Parathyroid adenoma (tissue), 2 donors: ENCODE measurements around the gene P2RX6.
A peak's percentile ranks its signal among the peaks of the same experiment; 100 is the strongest.

Experiments used
- H2AFZ ChIP-seq: fragments of 300-600 bp; sonication (generic); one replicate; pipeline ENCODE4 v1.7.0; 2017; ENCODE audit warnings: antibody characterized with exemption, mild to moderate bottlenecking
- H3K27ac ChIP-seq: fragments of 300-600 bp; sonication (generic); one replicate; pipeline ENCODE4 v1.7.0; 2017
- H3K27me3 ChIP-seq: fragments of 300-600 bp; sonication (generic); one replicate; pipeline ENCODE4 v1.7.0; 2017; ENCODE audit warnings: low read length; ENCODE audit not compliant: control insufficient read depth, insufficient read depth
- H3K36me3 ChIP-seq: fragments of 300-600 bp; sonication (generic); one replicate; pipeline ENCODE4 v1.7.0; 2017; ENCODE audit warnings: low read length; ENCODE audit not compliant: control insufficient read depth, insufficient read depth
- H3K4me1 ChIP-seq: fragments of 300-600 bp; sonication (generic); one replicate; pipeline ENCODE4 v1.7.0; 2017; ENCODE audit warnings: control low read depth
- H3K4me2 ChIP-seq: fragments of 300-600 bp; sonication (generic); one replicate; pipeline ENCODE4 v1.7.0; 2017; ENCODE audit warnings: low read length
- H3K4me3 ChIP-seq: fragments of 300-600 bp; sonication (generic); one replicate; pipeline ENCODE4 v1.7.0; 2017; ENCODE audit warnings: low read depth, low read length
- H3K79me2 ChIP-seq: fragments of 300-600 bp; sonication (generic); one replicate; pipeline ENCODE4 v1.7.0; 2017; ENCODE audit warnings: control low read depth
- H3K9ac ChIP-seq: fragments of 300-600 bp; sonication (generic); one replicate; pipeline ENCODE4 v1.7.0; 2017; ENCODE audit warnings: mild to moderate bottlenecking
- H3K9me3 ChIP-seq: fragments of 300-600 bp; sonication (generic); one replicate; pipeline ENCODE4 v1.7.0; 2017; ENCODE audit warnings: low read length; ENCODE audit not compliant: control insufficient read depth
- CTCF ChIP-seq: fragments of 300-600 bp; sonication (generic); IDR thresholded peaks from one replicate; pipeline ENCODE4 v1.7.0; 2017; ENCODE audit warnings: antibody characterized with exemption, mild to moderate bottlenecking
- donor health status: primary hyperparathyroidism.

The P2RX6 gene

GRCh38 chr22:21010426-21011113 lies 4.4 kb upstream of the P2RX6 start:
- Histone ChIP-seq H3K9ac (no peak overlapping the region), H3K36me3 (no peaks in the 10 kb centered on the region), H3K4me3 (no peak overlapping the region), H3K27me3 (no peaks in the 10 kb centered on the region), H2AFZ (no peak overlapping the region), H3K4me1 (no peaks in the 10 kb centered on the region), H3K4me2 (no peak overlapping the region), H3K79me2 (no peaks in the 10 kb centered on the region), H3K9me3 (no peaks in the 10 kb centered on the region), H3K27ac (no peak overlapping the region)
- TF ChIP-seq CTCF = no peak

- Histone ChIP-seq H3K4me3 (no peak overlapping the region), H3K36me3 (no peaks in the 10 kb centered on the region), H3K79me2 (no peaks in the 10 kb centered on the region), H3K27me3 (no peaks in the 10 kb centered on the region), H3K9me3 (no peaks in the 10 kb centered on the region), H3K27ac (no peak overlapping the region), H3K9ac (no peak overlapping the region), H3K4me2 (no peak overlapping the region), H3K4me1 (no peaks in the 10 kb centered on the region), H2AFZ (no peak overlapping the region)
- TF ChIP-seq CTCF = no peak
Observed at GRCh38 chr22:21012446-21013407, 2.2 kb upstream of the P2RX6 start.

GRCh38 chr22:21013657-21014201 lies 1.2 kb upstream of the P2RX6 start:
- no peaks in the 10 kb centered on the region for H3K27me3 ChIP-seq
- no peaks in the 10 kb centered on the region for H3K36me3 ChIP-seq
- H3K9me3 ChIP-seq = no peaks in the 10 kb centered on the region
- TF ChIP-seq CTCF = no peak
- H3K4me1 ChIP-seq = no peaks in the 10 kb centered on the region
- H3K4me2 ChIP-seq = peak overlapping the region; percentile 66
- peak overlapping the region; percentile 2 for H3K27ac ChIP-seq
- H2AFZ ChIP-seq = peak overlapping the region; percentile 74
- H3K9ac ChIP-seq = no peak overlapping the region
- H3K4me3 ChIP-seq = peak overlapping the region; percentile 55
- no peaks in the 10 kb centered on the region for H3K79me2 ChIP-seq

GRCh38 chr22:21014202-21014725 lies 701 bp upstream of the P2RX6 start:
- no peaks in the 10 kb centered on the region for H3K27me3 ChIP-seq
- H3K4me1 ChIP-seq = no peaks in the 10 kb centered on the region
- peak overlapping the region; percentile 74 for H2AFZ ChIP-seq
- peak overlapping the region; percentile 2 for H3K27ac ChIP-seq
- peak overlapping the region; percentile 66 for H3K4me2 ChIP-seq
- H3K9me3 ChIP-seq = no peaks in the 10 kb centered on the region
- H3K4me3 ChIP-seq = peak overlapping the region; percentile 55
- no peaks in the 10 kb centered on the region for H3K36me3 ChIP-seq
- H3K9ac ChIP-seq = no peak overlapping the region
- no peak for TF ChIP-seq CTCF
- H3K79me2 ChIP-seq = no peaks in the 10 kb centered on the region
